Neural progenitor cell (in vitro differentiated cells): ENCODE data around the gene AKAP6.

Experiments
- EZH2 ChIP-seq: fragments of 200-600 bp; sonication (generic); IDR thresholded peaks from 2 replicates; pipeline ENCODE4 v1.6.1; 2017; ENCODE audit warnings: antibody characterized with exemption, mild to moderate bottlenecking, moderate library complexity
- TF ChIP-seq, protein P1 (sequence below): fragments of 200-600 bp; sonication (generic); IDR thresholded peaks from 2 replicates; pipeline ENCODE4 v1.5.1; 2017; ENCODE audit warnings: antibody characterized with exemption, mild to moderate bottlenecking

DNA sequence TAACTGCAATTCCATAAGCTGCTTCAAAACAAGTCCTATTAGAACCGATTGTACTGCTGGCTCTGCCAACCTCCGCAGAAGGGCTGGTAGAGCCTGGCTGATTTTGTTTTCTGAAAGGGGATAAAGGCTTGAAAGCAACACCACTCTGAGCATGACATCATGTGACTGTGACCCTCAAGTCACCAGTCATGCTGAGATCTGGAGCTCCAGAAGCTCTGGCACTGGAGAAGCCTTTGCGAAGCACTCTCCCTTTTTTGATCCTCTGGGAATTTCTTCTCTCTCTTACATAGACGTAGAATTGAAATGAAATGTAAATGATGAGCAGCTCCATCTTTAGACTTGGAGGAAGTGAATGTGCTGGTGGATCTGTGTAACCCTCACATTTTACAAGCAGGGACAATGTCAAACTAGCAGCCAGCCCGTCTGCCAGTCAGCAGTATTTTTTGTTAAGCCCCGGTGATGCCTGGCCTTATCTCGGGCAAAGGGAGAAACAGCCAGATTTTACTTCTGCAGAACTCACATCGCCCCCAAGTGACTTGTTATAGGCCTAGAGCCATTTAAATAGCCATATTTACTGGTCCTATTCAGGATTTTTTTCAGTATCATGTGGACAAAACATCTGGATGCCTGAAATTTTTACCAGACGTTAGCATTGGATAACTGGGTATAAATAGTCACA is 497.4 kb downstream of the AKAP6 start:
- TF ChIP-seq, protein P1, sequence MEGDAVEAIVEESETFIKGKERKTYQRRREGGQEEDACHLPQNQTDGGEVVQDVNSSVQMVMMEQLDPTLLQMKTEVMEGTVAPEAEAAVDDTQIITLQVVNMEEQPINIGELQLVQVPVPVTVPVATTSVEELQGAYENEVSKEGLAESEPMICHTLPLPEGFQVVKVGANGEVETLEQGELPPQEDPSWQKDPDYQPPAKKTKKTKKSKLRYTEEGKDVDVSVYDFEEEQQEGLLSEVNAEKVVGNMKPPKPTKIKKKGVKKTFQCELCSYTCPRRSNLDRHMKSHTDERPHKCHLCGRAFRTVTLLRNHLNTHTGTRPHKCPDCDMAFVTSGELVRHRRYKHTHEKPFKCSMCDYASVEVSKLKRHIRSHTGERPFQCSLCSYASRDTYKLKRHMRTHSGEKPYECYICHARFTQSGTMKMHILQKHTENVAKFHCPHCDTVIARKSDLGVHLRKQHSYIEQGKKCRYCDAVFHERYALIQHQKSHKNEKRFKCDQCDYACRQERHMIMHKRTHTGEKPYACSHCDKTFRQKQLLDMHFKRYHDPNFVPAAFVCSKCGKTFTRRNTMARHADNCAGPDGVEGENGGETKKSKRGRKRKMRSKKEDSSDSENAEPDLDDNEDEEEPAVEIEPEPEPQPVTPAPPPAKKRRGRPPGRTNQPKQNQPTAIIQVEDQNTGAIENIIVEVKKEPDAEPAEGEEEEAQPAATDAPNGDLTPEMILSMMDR = peak; percentile 32
- TF ChIP-seq EZH2 = no peak
